ENCODE data around the gene OSBP2. TPM values are rescaled to one million over a fixed set of nuclear protein-coding genes. Genes with fewer than 3 reads are reported as not detected.

Gene OSBP2
- total RNA-seq, 1 donor from 2014 or later: 0.58 TPM

DNA sequence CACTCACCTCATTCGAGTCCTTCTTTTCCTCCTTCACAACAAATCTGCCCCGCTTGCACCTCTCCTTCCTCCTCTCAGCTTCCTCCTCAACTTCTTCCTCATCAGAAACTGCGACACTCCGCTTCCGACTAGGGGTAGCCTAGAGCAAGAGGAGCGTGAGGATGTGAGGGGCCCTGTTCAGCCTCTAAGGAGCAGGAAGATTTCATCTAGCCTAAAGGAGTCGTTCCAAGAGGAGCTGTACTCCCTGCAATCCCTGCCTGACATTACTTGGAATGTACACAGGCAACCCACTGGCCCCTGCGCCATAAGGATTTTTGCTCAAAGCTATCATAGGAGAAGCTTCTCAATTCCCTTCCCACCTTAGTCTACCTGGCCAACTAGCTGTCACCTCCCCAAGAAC, 239.4 kb downstream of the OSBP2 start:
- Histone ChIP-seq H3K4me1 (no peaks in the 10 kb centered on the region), H3K36me3 (peaks cover 12% of the 10 kb centered on the region), H2AFZ (replicated peaks) (no peak overlapping the region), H3K27me3 (no peaks in the 10 kb centered on the region), H3K79me2 (ENCODE audit: low read depth) (no peaks in the 10 kb centered on the region), H4K20me1 (ENCODE audit: low read depth) (peaks cover 1% of the 10 kb centered on the region), H3F3A (ENCODE audit: low read depth) (no peaks in the 10 kb centered on the region), H3K4me3 (no peak overlapping the region), H3K9ac (no peak overlapping the region), H3K27ac (no peak overlapping the region), H3K9me3 (ENCODE audit: low read depth) (no peaks in the 10 kb centered on the region), H3K4me2 (no peak overlapping the region)
- no peaks in the 10 kb centered on the region for H3K4me1 Mint-ChIP-seq
- H3K27ac Mint-ChIP-seq: no peak overlapping the region
- no peaks in the 10 kb centered on the region for H3K27me3 Mint-ChIP-seq (ENCODE audit: insufficient read depth, low read depth)
- no peak for DNase-seq (ENCODE audit: low spot score)
- TF ChIP-seq EZH2phosphoT487 (IDR thresholded peaks at IDR 0.05): no peak
- TF ChIP-seq, protein P1, sequence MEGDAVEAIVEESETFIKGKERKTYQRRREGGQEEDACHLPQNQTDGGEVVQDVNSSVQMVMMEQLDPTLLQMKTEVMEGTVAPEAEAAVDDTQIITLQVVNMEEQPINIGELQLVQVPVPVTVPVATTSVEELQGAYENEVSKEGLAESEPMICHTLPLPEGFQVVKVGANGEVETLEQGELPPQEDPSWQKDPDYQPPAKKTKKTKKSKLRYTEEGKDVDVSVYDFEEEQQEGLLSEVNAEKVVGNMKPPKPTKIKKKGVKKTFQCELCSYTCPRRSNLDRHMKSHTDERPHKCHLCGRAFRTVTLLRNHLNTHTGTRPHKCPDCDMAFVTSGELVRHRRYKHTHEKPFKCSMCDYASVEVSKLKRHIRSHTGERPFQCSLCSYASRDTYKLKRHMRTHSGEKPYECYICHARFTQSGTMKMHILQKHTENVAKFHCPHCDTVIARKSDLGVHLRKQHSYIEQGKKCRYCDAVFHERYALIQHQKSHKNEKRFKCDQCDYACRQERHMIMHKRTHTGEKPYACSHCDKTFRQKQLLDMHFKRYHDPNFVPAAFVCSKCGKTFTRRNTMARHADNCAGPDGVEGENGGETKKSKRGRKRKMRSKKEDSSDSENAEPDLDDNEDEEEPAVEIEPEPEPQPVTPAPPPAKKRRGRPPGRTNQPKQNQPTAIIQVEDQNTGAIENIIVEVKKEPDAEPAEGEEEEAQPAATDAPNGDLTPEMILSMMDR (IDR thresholded peaks at IDR 0.05): no peak
- no peak for TF ChIP-seq EZH2 (IDR thresholded peaks at IDR 0.05)
- H3K9me3 Mint-ChIP-seq: no peaks in the 10 kb centered on the region
- H3K4me3 Mint-ChIP-seq: no peak overlapping the region
- peaks cover 55% of the 10 kb centered on the region for H3K36me3 Mint-ChIP-seq

DNA sequence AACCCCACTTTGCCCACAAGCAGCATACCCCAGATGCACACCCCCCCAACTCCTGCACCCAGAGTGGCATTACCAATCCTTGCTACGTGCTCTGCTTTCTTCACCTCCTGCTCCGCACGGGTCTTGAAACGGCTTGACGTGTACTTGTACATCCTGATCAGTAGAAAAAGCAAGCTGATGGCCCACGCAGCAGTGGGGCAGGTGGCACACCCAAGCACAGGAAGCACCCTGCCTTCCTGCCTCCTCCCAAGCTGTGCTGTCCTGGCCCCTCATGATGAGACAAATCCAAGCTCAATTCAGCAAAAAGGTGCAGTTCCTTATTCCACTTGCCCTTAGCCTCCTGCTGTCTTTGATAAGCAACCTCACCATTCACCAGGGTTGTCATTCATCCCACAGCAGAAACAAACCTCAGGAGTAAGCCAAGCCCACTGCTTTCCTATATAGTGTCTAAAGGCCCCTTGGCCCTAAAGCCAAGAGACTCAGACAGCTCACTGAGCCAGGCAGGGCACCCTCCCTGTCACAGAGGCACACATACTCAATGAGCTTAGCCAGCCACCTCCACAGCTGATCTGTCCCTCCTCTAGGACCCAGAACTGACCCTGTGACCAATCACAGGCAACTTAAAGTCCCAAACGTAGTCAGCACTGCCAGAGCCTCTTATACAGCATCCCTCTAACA, 246.2 kb downstream of the OSBP2 start:
- no peak for DNase-seq (ENCODE audit: low spot score)
- H3K27me3 ChIP-seq: no peaks in the 10 kb centered on the region
- no peaks in the 10 kb centered on the region for H3F3A ChIP-seq (ENCODE audit: low read depth)
- peaks cover 4% of the 10 kb centered on the region for H4K20me1 ChIP-seq (ENCODE audit: low read depth)
- no peaks in the 10 kb centered on the region for H3K4me1 Mint-ChIP-seq
- TF ChIP-seq EZH2phosphoT487 (IDR thresholded peaks at IDR 0.05): no peak
- TF ChIP-seq EZH2 (IDR thresholded peaks at IDR 0.05): no peak
- TF ChIP-seq, protein P1 (IDR thresholded peaks at IDR 0.05): no peak
- H3K9ac ChIP-seq: no peak overlapping the region
- peaks cover 2% of the 10 kb centered on the region for H3K27me3 Mint-ChIP-seq (ENCODE audit: insufficient read depth, low read depth)
- no peak overlapping the region for H3K27ac ChIP-seq
- peaks cover 52% of the 10 kb centered on the region for H3K36me3 Mint-ChIP-seq
- peaks cover 13% of the 10 kb centered on the region for H3K36me3 ChIP-seq
- H3K4me3 Mint-ChIP-seq: no peak overlapping the region
- H3K9me3 ChIP-seq (ENCODE audit: low read depth): no peaks in the 10 kb centered on the region
- H3K4me1 ChIP-seq: no peaks in the 10 kb centered on the region
- H3K4me2 ChIP-seq: no peak overlapping the region
- peaks cover 8% of the 10 kb centered on the region for H3K79me2 ChIP-seq (ENCODE audit: low read depth)
- no peak overlapping the region for H3K27ac Mint-ChIP-seq
- no peak overlapping the region for H2AFZ ChIP-seq (replicated peaks)
- H3K4me3 ChIP-seq: no peak overlapping the region
- no peaks in the 10 kb centered on the region for H3K9me3 Mint-ChIP-seq

GRCh38 chr22:30941363-30941740, 246.7 kb downstream of the OSBP2 start:
- no peaks in the 10 kb centered on the region for H3K27me3 ChIP-seq
- no peak for TF ChIP-seq EZH2phosphoT487 (IDR thresholded peaks at IDR 0.05)
- TF ChIP-seq EZH2 (IDR thresholded peaks at IDR 0.05): no peak
- TF ChIP-seq, protein P1 (IDR thresholded peaks at IDR 0.05): no peak
- no peak overlapping the region for H3K27ac ChIP-seq
- H3K4me3 Mint-ChIP-seq: no peak overlapping the region
- peaks cover 8% of the 10 kb centered on the region for H3K36me3 ChIP-seq
- DNase-seq (ENCODE audit: low spot score): no peak
- peaks cover 13% of the 10 kb centered on the region for H3K79me2 ChIP-seq (ENCODE audit: low read depth)
- H4K20me1 ChIP-seq (ENCODE audit: low read depth): peaks cover 9% of the 10 kb centered on the region
- peaks cover 2% of the 10 kb centered on the region for H3K27me3 Mint-ChIP-seq (ENCODE audit: insufficient read depth, low read depth)
- H3K36me3 Mint-ChIP-seq: peaks cover 56% of the 10 kb centered on the region
- H3K9me3 ChIP-seq (ENCODE audit: low read depth): no peaks in the 10 kb centered on the region
- H3K4me1 Mint-ChIP-seq: peaks cover 4% of the 10 kb centered on the region
- H3K9me3 Mint-ChIP-seq: no peaks in the 10 kb centered on the region
- H3K4me2 ChIP-seq: no peak overlapping the region
- H3K9ac ChIP-seq: no peak overlapping the region
- H3F3A ChIP-seq (ENCODE audit: low read depth): peaks cover 3% of the 10 kb centered on the region
- no peak overlapping the region for H3K4me3 ChIP-seq
- H2AFZ ChIP-seq (replicated peaks): no peak overlapping the region
- peaks cover 5% of the 10 kb centered on the region for H3K4me1 ChIP-seq
- peak overlapping the region; percentile 77 for H3K27ac Mint-ChIP-seq

Data from neural progenitor cell (in vitro differentiated cells).